H1 (cell line): ENCODE data around the gene RNASE3. TPM values are rescaled to one million over a fixed set of nuclear protein-coding genes. Genes with fewer than 3 reads are reported as not detected.

Experiments used
- polyA plus RNA-seq, 7 experiments: library from polyadenylated mRNA; depleted of rRNA in 3 of 7; stranded (reverse) in 5 of 7; unstranded in 2 of 7; fragments of >200 nt in 5 of 7; fragments of 200-250 nt in 2 of 7; gene quantifications; 1 replicate in 5 of 7; 2 replicates in 1 of 7; 4 replicates in 1 of 7; pipeline versions ENCODE4 v1.2.1 to v1.2.3, GENCODE V29; 2011 to 2013; ENCODE audit warnings: missing spikeins in 2 of 7, mixed read lengths in 2 of 7
- total RNA-seq: library from RNA; stranded (reverse); fragmentation: NEBNext Ultra II Directional; extraction: Animal tissue kit (Norgen Biotek cat#: 25700); gene quantifications from 2 replicates; pipeline ENCODE4 v1.2.1, GENCODE V29; 2021
- TF ChIP-seq, protein P1 (sequence below): fragments of 300-600 bp; sonication (generic); IDR thresholded peaks from 2 replicates; pipeline ENCODE4 v1.7.1; 2012; ENCODE audit warnings: low read length, moderate library complexity, mild to moderate bottlenecking, inconsistent platforms; ENCODE audit not compliant: insufficient replicate concordance

RNASE3 gene
- total and polyA plus RNA-seq, 2 of the 8 experiments (the other 6 are each of a cell fraction or from before 2014, with no cell fraction given): not detected

- TF ChIP-seq, protein P1, sequence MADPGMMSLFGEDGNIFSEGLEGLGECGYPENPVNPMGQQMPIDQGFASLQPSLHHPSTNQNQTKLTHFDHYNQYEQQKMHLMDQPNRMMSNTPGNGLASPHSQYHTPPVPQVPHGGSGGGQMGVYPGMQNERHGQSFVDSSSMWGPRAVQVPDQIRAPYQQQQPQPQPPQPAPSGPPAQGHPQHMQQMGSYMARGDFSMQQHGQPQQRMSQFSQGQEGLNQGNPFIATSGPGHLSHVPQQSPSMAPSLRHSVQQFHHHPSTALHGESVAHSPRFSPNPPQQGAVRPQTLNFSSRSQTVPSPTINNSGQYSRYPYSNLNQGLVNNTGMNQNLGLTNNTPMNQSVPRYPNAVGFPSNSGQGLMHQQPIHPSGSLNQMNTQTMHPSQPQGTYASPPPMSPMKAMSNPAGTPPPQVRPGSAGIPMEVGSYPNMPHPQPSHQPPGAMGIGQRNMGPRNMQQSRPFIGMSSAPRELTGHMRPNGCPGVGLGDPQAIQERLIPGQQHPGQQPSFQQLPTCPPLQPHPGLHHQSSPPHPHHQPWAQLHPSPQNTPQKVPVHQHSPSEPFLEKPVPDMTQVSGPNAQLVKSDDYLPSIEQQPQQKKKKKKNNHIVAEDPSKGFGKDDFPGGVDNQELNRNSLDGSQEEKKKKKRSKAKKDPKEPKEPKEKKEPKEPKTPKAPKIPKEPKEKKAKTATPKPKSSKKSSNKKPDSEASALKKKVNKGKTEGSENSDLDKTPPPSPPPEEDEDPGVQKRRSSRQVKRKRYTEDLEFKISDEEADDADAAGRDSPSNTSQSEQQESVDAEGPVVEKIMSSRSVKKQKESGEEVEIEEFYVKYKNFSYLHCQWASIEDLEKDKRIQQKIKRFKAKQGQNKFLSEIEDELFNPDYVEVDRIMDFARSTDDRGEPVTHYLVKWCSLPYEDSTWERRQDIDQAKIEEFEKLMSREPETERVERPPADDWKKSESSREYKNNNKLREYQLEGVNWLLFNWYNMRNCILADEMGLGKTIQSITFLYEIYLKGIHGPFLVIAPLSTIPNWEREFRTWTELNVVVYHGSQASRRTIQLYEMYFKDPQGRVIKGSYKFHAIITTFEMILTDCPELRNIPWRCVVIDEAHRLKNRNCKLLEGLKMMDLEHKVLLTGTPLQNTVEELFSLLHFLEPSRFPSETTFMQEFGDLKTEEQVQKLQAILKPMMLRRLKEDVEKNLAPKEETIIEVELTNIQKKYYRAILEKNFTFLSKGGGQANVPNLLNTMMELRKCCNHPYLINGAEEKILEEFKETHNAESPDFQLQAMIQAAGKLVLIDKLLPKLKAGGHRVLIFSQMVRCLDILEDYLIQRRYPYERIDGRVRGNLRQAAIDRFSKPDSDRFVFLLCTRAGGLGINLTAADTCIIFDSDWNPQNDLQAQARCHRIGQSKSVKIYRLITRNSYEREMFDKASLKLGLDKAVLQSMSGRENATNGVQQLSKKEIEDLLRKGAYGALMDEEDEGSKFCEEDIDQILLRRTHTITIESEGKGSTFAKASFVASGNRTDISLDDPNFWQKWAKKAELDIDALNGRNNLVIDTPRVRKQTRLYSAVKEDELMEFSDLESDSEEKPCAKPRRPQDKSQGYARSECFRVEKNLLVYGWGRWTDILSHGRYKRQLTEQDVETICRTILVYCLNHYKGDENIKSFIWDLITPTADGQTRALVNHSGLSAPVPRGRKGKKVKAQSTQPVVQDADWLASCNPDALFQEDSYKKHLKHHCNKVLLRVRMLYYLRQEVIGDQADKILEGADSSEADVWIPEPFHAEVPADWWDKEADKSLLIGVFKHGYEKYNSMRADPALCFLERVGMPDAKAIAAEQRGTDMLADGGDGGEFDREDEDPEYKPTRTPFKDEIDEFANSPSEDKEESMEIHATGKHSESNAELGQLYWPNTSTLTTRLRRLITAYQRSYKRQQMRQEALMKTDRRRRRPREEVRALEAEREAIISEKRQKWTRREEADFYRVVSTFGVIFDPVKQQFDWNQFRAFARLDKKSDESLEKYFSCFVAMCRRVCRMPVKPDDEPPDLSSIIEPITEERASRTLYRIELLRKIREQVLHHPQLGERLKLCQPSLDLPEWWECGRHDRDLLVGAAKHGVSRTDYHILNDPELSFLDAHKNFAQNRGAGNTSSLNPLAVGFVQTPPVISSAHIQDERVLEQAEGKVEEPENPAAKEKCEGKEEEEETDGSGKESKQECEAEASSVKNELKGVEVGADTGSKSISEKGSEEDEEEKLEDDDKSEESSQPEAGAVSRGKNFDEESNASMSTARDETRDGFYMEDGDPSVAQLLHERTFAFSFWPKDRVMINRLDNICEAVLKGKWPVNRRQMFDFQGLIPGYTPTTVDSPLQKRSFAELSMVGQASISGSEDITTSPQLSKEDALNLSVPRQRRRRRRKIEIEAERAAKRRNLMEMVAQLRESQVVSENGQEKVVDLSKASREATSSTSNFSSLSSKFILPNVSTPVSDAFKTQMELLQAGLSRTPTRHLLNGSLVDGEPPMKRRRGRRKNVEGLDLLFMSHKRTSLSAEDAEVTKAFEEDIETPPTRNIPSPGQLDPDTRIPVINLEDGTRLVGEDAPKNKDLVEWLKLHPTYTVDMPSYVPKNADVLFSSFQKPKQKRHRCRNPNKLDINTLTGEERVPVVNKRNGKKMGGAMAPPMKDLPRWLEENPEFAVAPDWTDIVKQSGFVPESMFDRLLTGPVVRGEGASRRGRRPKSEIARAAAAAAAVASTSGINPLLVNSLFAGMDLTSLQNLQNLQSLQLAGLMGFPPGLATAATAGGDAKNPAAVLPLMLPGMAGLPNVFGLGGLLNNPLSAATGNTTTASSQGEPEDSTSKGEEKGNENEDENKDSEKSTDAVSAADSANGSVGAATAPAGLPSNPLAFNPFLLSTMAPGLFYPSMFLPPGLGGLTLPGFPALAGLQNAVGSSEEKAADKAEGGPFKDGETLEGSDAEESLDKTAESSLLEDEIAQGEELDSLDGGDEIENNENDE: no peak
Measured at GRCh38 chr14:20935303-20935984, 44.3 kb downstream of the RNASE3 start (continued).
